Body of pancreas (tissue), 4 donors: ENCODE results near the gene TMUB1.

Source experiments
- CTCF ChIP-seq, 7 experiments: fragments of 450-650 bp in 4 of 7; fragments of 200-600 bp in 3 of 7; sonication (generic) in 3 of 7; IDR thresholded peaks; one replicate each; pipeline ENCODE4 v1.5.1; 2016 to 2019; ENCODE audit warnings: antibody characterized with exemption in 7 of 7
- POLR2A ChIP-seq, 3 donors: fragments of 450-650 bp; IDR thresholded peaks; one replicate each; pipeline ENCODE4 v1.6.1; 2016; ENCODE audit warnings: antibody characterized with exemption in 3 of 3, mild to moderate bottlenecking in 2 of 3

- TF ChIP-seq CTCF (IDR thresholded peaks at IDR 0.05) (no peak), POLR2A (IDR thresholded peaks at IDR 0.05) (no peak)
These were observed 44.1 kb downstream of the TMUB1 start for GRCh38 chr7:151038951-151039849.
